Measurements from ENCODE around the gene SCAI.
"Not testable (repeated sequence)": the region's sequence is repeated elsewhere in the genome, so short reads cannot be mapped to it uniquely, and the experiment has no call there.

Gene SCAI

GRCh38 chr9:125150349-125151245, 7.3 kb upstream of the SCAI start:
- DNase-seq (ENCODE audit: low spot score): no peak

- DNase-seq (ENCODE audit: low spot score): no peak
Measured at GRCh38 chr9:125147401-125147951, 4.1 kb upstream of the SCAI start.

GRCh38 chr9:125146247-125146646, 2.9 kb upstream of the SCAI start:
- no peak for DNase-seq (ENCODE audit: low spot score)

DNA sequence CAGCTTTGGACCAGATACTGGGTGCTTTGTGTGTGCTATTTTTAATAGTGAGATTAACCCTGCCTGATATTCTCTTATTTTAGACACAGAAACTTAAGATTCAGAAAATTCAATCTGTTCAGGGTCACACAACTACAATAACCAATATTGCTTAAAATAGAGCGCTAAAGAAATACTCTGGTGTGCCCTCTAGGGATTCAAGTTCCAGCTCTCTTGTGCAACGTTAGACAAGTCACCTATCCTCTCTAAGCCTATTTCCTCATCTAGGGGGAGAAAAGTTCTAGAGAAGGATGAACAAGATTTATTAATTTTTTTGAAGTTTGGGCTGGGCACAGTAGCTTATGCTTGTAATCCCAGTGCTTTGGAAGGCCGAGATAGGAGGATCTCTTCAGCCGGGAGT, 2.1 kb upstream of the SCAI start:
- no peak for DNase-seq (ENCODE audit: low spot score)

DNA sequence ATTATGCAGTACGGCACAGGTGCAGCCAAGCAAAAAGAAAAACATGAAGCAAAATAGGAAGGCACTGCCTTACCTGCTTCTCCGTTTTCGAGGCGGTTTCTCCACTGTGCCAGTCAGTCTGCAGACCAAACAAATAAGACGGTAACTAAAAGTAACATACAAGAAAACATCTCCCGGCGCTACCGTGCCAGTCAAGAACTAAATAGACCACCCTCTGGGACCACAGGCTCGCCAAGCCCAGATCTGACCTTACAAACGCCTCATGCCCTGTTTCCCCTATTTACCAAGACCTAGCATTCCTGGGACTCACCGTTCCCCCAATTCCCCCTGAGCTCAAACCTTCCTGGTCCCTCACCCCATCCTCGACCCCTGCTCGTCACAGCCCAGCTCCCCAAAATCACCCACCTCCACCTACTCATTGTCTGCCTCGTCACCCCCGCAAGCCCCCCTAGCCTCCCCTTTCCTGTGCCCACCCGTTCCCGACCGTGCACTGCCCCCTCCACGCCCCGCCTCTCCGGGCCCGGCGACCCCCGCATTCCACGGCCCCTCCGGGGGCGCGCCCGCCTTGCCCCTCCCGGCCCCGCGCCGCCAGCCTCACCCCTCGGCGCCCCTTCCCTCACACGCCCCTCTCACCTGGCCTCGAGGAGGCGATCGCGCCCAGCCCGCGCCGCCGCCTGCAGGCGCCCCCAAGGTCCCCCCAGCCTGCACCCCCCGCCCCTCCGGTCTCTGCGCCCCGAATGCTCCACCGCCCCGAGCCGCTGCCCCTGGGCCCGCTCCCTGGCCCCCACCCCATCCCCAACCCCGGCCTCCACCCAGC, 560 bp downstream of the SCAI start:
- peak; percentile 8 for DNase-seq (ENCODE audit: low spot score)

DNA sequence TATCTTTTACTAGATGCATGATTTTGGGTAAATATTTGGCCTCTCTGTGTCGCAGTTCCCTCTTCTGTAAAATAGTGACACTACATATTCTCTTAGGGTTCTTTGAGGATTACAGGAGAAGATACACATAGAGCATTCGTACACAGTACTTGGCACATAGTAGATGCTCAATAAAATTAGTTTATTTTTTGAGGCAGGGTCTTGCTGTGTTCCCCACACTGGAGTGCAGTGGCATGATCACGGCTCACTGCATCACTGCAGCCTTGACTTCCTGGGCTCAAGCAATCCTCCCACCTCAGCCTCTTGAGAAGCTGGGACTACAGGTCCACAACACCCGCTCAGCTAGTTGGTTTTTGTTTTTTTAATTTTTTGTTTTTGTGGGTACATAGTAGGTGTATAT, 1.6 kb downstream of the SCAI start:
- no peak for DNase-seq (ENCODE audit: low spot score)

GRCh38 chr9:125141251-125141650, 2.1 kb downstream of the SCAI start:
- DNase-seq (ENCODE audit: low spot score): no peak

DNA sequence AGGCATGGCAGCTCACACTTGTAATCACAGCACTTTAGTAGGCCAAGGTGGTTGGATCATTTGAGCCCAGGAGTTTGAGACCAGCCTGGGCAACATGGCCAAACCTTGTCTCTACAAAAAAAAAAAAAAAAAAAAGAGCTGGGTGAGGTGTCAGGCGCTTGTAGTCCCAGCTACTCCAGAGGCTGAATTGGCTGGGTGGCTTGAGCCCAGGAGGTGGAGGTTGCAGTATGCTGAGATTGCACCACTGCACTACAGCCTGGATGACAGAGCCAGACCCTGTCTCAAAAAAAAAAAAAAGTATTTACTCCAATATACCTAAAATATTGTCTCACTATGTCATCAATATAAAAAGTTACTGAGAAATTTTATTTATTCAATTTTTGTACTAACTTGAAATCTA, 2.8 kb downstream of the SCAI start:
- DNase-seq (ENCODE audit: low spot score): no peak

GRCh38 chr9:125137200-125137599, 6.1 kb downstream of the SCAI start:
- no peak for DNase-seq (ENCODE audit: low spot score)

DNA sequence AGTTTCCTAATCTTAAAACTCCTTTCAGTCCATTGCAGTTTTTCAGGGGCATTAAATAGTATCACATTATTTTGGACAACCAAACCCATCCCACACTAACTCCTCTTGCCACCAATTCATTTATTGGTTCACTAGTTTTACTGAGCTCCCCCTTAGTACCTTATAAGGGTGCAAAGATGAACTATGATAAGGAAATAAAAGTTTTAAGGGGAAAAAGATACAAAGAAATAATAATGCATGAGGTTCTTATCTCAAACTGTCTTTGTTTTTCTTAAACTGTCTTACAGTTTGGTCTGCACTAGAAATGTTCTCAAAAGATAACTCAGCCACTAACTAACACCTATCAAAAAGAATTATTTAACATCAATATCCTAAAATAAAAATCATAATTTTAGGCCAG, 8.4 kb downstream of the SCAI start:
- DNase-seq (ENCODE audit: low spot score): no peak

- DNase-seq (ENCODE audit: low spot score): no peak
Measured at GRCh38 chr9:125133403-125134329, 9.7 kb downstream of the SCAI start.

- no peak for DNase-seq (ENCODE audit: low spot score)
Measured at GRCh38 chr9:125131778-125132177, 11.6 kb downstream of the SCAI start.

DNA sequence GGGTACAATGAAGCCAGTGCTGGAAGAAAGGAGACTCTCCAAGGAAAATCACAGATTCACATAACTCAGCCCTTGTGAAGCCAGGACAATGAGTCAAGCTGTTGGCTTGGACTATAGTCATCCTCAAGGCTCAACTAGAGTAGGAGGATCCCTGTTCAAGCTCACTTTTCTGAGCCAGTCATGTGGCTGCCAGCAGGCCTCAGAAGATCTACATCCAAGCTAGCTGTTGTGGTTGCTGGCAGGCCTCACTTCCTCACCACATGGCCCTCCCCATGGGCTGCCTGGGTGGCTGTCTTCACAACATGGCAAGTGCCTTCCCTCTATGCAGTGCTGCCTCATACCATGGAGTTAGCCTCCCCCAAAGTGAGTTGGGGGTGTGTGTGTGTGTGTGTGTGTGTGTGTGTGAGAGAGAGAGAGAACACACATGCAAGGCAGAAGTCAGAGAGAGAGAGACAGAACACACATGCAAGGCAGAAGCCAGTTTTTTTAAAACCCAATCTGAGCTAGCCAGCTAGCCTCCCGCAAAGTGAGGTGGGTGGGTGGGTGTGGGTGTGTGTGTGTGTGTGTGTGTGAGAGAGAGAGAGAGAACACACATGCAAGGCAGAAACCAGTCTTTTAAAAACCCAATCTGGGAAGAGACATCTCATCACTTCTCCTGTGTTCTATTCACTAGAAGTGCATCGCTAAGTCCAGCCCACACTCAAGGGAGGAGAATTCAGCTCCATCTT, 17.1 kb downstream of the SCAI start:
- DNase-seq (ENCODE audit: low spot score): peak; percentile 91

GRCh38 chr9:125125523-125125922, 17.8 kb downstream of the SCAI start:
- no peak for DNase-seq (ENCODE audit: low spot score)

GRCh38 chr9:125121146-125121545, 22.2 kb downstream of the SCAI start:
- no peak for DNase-seq (ENCODE audit: low spot score)

GRCh38 chr9:125119643-125120286, 23.6 kb downstream of the SCAI start:
- DNase-seq (ENCODE audit: low spot score): peak; percentile 17

DNA sequence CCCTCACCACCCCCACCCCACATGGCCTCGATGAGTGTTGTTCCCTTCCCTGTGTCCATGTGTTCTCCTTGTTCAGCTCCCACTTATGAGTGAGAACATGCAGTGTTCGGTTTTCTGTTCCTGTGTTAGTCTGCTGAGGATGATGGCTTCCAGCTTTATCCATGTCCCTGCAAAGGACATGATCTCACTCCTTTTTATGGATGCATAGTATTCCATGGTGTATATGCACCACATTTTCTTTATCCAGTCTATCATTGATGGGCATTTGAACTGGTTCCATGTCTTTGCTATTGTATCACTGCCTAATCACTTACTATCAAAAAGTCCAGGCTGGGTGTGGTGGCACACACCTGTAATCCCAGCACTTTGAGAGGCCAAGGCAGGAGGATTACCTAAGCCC, 24.6 kb downstream of the SCAI start:
- not testable (repeated sequence) for DNase-seq (ENCODE audit: low spot score)

GRCh38 chr9:125114503-125114902, 28.8 kb downstream of the SCAI start:
- DNase-seq (ENCODE audit: low spot score): not testable (repeated sequence)

- DNase-seq (ENCODE audit: low spot score): no peak
Measured at GRCh38 chr9:125110464-125110863, 32.9 kb downstream of the SCAI start.

DNA sequence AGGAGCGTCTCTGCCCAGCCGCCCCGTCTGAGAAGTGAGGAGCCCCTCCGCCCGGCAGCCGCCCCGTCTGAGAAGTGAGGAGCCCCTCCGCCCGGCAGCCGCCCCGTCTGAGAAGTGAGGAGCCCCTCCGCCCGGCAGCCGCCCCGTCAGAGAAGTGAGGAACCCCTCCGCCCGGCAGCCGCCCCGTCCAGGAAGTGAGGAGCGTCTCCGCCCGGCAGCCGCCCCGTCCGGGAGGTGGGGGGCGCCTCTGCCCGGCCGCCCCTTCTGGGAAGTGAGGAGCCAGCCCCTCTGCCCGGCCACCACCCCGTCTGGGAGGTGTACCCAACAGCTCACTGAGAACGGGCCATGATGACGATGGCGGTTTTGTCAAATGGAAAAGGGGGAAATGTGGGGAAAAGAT, 34.8 kb downstream of the SCAI start:
- not testable (repeated sequence) for DNase-seq (ENCODE audit: low spot score)

Data from CD4-positive, alpha-beta T cell treated with Interleukin-6 at 100 ng/mL for 8 hours (primary cell).